Thyroid gland (tissue), 4 donors: ENCODE data around the gene FAM222B.

Source experiments
- POLR2A ChIP-seq, 2 donors: fragments of 450-650 bp; IDR thresholded peaks; one replicate each; pipeline ENCODE4 v1.6.1; 2017; ENCODE audit warnings: antibody characterized with exemption in 2 of 2, mild to moderate bottlenecking in 2 of 2, moderate library complexity in 1 of 2
- TF ChIP-seq, protein P1 (sequence below), 6 experiments: fragments of 200-600 bp in 3 of 6; fragments of 450-650 bp in 3 of 6; sonication (generic) in 3 of 6; IDR thresholded peaks; one replicate each; pipeline ENCODE4 v1.5.1; 2016 to 2019; ENCODE audit warnings: antibody characterized with exemption in 6 of 6, mild to moderate bottlenecking in 2 of 6, inconsistent platforms in 1 of 6, moderate library complexity in 1 of 6

DNA sequence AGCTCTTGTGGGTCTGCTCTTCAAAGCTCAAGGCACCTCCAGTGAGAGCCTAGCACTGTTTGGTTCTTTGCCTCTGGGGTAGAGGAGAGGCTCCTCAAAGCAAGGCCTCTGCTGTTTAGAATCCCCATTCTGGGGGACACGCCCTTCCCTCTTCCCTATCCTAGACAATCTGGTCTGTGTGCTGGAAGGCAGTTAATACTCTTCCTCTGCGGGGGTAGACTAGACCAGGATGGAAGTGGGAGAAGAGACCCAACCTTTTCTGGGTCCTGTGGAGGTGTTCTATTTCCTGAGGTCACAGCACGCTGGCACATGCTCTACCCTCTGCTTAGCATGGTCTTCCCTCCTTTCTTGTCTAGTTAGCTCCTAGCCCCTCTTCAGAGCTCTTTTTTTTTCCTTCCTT lies 20.0 kb upstream of the FAM222B start:
- TF ChIP-seq, protein P1, sequence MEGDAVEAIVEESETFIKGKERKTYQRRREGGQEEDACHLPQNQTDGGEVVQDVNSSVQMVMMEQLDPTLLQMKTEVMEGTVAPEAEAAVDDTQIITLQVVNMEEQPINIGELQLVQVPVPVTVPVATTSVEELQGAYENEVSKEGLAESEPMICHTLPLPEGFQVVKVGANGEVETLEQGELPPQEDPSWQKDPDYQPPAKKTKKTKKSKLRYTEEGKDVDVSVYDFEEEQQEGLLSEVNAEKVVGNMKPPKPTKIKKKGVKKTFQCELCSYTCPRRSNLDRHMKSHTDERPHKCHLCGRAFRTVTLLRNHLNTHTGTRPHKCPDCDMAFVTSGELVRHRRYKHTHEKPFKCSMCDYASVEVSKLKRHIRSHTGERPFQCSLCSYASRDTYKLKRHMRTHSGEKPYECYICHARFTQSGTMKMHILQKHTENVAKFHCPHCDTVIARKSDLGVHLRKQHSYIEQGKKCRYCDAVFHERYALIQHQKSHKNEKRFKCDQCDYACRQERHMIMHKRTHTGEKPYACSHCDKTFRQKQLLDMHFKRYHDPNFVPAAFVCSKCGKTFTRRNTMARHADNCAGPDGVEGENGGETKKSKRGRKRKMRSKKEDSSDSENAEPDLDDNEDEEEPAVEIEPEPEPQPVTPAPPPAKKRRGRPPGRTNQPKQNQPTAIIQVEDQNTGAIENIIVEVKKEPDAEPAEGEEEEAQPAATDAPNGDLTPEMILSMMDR (IDR thresholded peaks at IDR 0.05): no peak
- TF ChIP-seq POLR2A (IDR thresholded peaks at IDR 0.05): no peak
